Measurements from ENCODE around the gene DNAH7.

Gene DNAH7

DNA sequence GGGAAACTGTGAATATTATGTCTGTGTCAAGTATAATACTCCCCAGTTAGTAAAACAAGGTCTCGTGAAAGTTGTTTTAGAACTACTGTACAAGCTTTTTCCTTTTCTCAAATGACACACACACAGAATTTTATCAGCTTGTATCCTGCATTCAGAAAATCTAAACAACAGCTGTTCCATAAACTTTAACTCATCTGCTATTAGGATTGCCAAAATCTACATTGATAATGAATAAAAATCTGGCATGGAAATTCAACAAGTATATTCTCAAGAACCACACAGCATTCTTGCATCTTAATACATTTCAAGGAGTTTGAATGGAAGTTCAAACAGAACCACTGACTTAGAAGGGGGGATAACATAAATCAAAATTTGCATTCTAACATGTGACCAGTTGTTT is 260.4 kb downstream of the DNAH7 start:
- no peak for DNase-seq (ENCODE audit: low read depth)

DNA sequence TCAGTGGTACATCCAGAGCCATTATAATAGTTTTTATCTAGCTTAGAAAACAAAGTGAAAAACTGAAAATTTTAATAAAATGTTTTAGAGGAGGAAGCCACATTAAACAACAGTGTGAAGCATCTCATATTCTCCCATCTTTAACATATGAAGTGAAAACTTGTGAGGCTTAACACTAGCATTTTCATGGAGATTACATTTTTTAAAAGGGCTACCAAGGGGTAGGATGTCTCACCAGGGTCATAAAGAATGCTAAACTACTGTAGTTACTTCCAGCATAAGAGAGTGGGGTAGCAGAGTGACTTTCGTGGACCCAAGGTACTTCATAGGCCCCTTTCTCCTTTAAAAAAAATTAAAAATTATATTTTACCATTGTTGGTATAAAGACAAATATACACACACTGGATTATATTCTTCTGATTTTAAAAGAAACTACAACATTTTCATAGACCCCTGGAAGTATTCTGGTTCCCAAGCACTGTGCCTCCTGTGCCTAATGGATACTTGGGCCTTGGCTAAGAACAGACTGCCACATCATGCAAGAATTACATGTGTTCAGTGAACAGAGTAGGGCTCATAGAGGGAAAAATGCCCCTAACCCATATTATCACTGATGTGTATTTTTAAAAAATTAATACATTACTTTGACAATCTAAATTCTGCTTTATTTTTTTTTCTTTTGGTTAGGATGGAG is 263.2 kb downstream of the DNAH7 start:
- DNase-seq (ENCODE audit: low read depth): no peak

DNA sequence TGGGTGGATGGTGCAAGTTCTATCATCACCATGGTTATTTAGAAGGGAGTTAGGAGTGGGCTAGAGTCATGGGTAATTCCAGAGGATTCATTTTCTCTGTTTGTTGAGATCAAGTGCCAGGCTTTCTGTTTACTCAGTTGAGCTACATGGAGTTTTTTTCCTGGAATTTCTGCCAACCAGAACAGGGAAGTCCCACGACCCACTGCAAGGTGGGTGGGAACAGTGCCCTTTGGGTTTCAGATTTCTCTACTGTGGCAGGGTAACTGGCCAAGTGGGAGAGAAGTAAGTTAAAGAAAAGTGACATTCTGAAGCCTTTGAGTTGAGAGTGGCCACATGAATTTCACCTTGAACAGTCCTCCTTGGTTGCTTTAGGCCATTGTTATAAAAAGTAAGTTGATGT is 272.8 kb downstream of the DNAH7 start:
- no peak for DNase-seq (ENCODE audit: low read depth)

DNA sequence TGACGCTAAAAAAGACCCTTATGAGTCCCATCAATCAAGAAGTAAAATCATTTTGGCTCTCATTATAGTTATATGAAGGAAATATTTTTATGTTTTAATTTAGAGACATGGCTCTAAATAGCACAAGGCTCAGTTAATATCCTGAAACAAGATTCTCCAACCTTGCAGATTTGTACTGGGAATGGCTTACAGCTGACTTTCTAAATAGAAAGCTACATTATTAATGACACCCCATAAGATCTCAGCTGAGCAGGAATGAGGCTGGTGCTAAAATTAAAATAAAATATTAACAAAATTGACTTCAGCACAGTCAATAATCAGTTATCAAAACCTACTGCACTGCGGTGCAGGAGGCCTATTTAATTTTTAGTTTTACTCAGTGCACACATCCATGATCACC is 274.8 kb downstream of the DNAH7 start:
- DNase-seq (ENCODE audit: low read depth): no peak

DNA sequence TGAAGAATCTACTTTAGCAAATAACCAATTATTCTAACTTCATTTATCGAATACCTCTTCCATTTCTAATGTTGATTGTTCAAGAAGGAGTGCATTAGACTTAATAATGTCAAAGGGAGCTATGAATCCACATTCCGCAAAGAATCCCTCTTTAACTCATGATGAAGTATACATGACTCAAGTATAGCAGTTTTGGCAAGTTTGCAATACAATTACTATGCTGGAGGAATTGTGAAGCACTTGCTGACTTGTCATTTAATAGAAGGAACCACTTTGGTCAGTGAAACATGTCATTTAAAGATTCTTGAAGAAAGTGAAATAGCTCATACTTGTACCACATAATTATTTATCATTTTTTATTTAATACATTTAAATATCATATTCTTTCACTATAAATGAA is 286.5 kb downstream of the DNAH7 start:
- no peak for DNase-seq (ENCODE audit: low read depth)

DNA sequence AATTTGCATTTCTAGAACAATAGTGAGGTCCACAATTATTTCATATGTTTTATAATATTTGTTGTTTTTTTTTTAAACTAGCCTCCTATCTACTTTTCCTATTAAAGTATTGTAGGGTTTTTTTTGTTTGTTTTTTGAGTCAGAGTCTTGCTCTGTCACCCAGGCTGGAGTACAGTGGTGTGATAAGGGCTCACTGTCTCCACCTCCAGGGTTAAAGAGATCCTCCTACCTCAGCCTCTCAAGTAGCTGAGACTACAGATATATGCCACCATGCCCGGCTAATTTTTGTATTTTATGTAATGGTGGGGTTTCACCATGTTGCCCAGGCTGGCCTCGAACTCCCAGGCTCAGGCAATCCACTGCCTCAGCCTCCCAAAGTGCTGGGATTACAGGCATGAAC is 289.1 kb downstream of the DNAH7 start:
- DNase-seq (ENCODE audit: low read depth): no peak

DNA sequence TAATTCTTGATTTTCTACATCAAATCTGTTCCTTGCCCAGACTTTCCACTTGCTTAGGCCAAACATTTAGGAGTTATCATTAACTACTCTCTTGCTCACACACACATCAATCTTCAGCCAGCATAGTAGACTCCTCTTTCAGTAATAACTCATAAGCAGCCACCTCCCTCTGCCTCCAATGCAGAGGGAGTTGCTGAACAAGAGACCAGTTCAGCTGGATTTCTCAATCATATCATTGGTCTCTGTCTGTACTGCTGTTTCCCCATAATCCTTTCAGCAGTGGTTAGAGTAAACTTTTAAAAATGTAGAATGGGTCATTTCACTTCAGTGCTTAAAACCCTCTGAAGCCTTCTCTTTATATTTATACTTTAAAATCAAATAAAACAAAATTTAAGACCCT is 298.7 kb downstream of the DNAH7 start:
- DNase-seq (ENCODE audit: low read depth): no peak

DNA sequence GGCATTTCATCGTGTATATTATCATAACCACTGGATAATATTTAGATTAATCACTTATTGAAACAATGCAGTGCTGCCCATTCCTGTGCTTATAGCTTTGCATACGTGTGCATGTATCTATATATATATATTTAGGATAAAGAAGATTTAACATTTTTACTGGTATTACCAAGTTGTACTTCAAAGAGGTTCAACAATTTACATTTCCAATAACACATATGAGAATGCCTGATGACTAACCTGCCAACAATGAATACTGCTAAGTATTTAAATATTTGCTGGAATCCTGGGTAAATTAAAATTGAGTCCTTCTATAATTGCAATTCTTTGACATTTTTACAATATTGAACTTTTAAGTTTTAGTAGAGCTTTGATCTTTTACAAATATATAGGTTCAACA is 300.2 kb downstream of the DNAH7 start:
- no peak for DNase-seq (ENCODE audit: low read depth)

DNA sequence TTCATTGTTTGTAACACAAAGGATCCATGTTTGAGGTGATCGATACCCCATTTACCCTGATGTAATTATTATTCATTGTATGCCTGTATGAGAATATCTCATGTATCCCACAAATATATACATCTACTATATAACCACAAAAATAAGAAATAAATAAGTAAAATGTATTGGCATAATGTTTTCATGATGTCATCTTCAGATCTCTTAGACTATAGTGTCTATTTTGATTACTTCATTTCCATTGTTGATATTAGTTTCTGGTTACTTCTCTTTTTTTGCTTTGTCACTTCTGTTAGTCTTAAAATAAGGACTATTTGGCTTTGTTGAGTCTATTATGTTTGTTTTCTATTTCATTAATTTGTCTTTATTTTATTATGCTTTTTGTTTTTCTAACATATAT is 301.9 kb downstream of the DNAH7 start:
- DNase-seq (ENCODE audit: low read depth): no peak

DNA sequence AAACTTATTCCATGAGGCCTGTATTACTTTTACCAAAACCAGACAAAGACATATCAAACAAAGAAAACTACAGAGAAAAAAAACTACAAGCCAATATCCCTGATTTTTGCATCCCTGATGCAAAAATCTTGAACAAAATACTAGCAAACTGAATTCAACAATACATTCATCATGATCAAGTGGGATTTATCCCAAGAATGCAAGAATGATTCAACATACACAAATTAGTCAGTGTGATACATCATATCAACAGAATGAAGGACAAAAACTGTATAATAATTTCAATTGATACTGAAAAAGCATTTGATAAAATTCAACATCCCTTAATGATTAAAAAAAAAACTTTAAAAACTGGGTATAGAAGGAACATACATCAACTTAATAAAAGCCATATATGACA is 304.8 kb downstream of the DNAH7 start:
- no peak for DNase-seq (ENCODE audit: low read depth)

DNA sequence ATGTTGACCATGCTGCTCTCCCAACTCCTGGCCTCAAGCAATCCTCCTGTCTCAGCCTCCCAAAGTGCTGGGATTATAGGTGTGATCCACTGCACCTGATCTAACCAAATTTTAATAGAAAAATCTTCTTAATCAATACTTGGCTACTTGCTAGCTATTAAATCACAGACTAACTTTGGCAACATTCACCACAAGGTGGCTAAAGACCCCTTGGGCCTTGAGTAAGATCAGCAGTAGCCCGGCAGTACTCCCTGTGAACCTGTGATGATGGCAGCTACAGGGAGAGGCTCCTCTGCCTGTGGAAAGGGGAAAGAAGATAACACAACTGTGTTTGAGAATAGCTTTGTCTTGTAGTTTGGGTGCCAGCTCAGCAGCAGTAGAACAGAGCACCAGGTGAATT is 308.8 kb downstream of the DNAH7 start:
- no peak for DNase-seq (ENCODE audit: low read depth)

DNA sequence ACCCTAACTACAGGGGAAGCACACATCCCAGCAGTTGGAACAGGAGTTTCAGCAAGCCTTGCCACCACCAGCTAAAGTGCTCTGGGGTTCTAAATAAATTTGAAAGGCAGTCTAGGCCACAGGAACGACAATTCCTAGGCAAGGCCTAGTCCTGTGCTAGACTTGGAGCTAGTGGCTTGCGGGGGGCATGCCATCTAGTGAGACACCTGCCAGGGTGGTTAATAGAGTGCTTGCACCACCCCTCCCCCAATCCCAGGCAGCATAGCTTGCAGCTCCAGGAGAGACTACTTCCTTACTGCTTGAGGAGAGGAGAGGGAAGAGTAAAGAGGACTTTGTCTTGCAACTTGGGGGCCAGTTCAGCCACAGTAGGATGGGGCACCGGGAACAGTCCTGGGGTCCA is 309.8 kb downstream of the DNAH7 start:
- no peak for DNase-seq (ENCODE audit: low read depth)

DNA sequence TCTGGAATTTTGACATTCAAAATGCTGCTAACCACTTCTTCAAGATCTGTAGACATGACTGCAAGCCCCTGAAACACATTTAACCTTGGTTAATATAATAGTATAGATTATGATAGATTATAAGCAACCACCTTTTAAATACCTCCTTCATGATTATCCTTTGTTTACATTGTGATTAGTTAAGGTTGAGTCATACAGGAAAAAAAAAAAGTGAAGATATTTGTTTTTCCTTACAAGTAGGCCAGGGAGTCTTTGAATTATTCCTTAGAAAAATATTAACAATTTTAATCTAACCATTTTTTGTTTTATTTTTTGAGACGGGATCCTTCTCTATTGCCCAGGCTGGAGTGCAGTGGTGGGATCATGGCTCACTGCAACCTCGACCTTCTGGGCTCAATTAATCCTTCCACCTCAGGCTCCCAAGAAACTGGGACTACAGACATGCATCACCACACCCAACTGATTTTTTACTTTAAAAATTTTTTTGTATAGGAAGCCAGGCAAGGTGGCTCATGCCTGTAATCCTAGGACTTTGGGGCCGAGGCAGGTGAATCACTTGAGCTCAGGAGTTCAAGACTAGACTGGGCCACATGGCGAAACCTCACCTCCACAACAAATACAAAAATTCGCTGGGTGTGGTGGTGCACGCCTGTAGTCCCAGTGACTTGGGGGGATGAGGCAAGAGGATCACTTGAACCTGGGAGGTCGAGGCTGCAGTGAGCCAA is 312.3 kb downstream of the DNAH7 start:
- DNase-seq (ENCODE audit: low read depth): no peak

DNA sequence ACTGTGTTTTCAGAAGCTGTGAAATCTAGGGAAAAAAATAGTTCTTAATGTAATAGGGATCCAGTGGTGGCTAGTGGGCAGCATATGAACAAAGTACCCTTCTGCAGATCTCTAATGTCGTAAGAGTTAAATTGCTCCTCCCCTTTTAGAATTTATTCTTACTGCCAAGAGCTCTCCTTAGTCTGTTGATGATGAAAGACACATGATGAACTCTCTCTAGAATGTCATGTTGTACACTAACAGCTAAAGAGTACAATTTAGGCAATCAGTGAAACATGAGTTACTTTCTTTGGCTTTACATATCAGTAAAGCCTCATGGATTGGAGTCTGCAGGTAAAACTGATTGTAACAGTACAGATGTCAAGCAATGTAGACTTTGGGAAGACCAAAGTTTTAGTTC is 327.4 kb downstream of the DNAH7 start:
- no peak for DNase-seq (ENCODE audit: low read depth)

DNA sequence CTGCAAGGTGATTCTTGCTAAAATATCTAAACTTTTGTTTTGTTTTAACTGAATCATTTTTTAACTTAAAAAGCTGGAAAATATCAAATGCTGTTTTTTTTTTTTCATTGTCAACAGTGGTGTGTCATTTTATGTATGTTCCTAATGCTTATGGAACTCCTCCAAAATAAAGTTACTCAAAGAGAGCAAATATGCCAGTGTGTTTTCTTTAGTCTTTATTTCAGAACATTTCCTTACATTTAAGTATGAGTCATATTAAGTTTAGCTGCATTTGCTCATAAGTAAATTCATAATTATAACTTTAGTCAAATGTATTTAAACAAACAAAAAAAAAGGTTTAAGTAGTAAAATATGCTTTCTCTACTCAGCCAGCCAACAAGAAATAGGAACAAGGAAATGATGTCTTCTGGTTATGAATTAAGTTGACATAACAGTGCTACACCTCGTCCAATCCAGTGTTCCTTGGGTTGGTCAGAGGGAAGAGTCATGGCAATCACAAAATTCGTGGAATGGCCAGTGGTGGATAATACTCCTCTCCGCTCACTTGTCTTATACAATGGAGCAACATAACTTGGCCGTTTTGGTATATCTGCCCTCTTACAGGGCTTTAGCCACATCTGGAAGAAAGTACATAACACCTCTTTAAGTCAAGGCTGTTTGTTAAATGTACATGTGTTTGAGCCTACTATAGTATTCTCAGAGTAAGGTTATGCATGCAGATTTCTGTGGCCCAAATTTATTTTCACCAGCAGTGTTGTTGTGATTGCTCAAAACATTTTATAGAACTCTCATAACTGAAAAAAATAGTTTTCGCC is 330.9 kb downstream of the DNAH7 start:
- no peak for DNase-seq (ENCODE audit: low read depth)

DNA sequence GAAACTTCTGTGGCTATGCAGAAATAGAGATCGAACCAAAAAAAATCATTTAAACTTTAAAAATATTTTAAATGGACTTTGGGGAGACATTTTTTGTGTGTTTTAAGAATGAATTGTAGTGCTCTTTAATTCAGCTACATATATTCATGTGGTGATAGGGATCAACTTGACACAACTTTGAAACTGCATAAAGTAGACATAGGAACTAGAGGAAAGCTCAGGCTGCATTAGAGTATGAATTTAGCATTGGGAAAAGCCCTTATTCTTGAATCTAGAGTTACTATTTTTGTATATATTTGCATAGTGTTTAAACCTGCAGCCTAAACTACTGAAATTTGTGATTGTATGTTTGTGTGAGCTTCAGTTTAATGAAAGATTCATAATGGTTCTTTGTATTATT is 333.3 kb downstream of the DNAH7 start:
- DNase-seq (ENCODE audit: low read depth): no peak

DNA sequence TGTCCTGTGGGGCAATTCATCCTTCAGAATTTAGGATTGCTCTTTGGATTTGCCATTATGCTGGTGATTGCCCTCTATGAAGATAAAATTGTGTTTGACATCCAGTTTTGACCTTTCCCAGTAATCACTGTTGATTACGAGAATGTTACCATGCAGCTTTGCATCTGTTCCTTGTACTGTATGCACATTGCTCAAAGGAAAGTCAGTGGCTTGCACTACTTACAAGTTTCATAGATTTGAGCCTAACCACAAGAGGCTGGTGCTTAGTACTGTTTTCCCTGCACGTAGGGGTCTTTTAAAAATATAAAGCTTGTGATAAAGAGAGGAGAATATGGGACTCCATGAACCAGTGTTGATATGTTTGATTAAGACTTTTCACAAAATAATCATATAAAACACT is 333.7 kb downstream of the DNAH7 start:
- DNase-seq (ENCODE audit: low read depth): no peak

DNA sequence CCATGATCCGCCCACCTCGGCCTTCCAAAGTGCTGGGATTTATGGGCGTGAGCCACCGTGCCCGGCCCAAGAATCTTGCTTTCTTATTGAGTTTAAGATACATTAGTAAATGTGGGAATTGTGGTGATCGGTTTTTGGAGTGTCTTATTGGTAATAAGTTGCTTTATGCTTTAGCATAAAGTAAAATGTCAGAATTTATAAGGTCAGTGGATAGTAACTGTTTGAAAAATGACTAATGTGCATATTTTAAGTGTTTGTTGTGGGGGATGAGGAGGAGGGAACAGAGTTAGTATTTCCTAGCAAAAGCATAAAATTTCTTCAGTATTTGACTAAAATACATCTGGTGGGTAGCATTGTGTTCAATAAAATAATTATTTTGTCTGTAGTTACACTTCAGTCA is 334.2 kb downstream of the DNAH7 start:
- DNase-seq (ENCODE audit: low read depth): no peak

DNA sequence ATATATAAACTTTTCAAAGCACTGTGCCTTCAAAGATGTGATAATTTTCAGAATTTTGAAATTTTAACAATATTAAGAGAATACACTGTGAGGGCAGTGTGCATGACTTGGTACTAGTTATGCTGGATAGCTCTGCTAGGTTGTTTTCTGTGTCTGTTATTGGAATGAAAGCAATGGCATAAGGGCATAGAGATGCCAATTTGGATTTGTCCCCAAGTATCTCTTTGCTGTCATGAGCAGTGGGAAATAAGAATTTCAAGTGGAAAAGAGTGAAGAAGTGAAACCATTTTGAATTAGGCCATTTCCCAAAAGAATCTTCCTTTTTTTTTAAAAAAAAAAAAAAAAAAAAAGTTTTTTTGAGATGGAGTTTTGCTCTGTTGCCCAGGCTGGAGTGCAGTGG is 334.8 kb downstream of the DNAH7 start:
- DNase-seq (ENCODE audit: low read depth): no peak

DNA sequence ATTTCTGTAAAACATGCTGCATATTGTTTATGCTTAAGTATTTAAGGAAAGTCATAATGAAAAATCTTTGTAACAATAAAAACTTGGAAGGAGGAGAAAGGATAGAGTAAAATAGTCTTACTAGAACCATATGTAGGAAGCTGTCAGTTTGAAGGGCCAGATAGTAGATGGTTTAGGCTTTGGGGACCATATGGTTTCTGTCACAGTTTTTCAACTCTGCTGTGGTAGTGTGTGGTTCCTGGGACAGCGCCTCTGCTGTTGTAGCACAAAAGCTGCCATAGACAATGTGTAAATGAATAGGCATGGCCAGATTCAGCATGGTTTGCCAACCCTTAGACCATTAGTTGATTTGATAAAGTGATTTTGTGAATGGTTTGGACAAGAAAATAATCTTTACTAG is 336.1 kb downstream of the DNAH7 start:
- no peak for DNase-seq (ENCODE audit: low read depth)

DNA sequence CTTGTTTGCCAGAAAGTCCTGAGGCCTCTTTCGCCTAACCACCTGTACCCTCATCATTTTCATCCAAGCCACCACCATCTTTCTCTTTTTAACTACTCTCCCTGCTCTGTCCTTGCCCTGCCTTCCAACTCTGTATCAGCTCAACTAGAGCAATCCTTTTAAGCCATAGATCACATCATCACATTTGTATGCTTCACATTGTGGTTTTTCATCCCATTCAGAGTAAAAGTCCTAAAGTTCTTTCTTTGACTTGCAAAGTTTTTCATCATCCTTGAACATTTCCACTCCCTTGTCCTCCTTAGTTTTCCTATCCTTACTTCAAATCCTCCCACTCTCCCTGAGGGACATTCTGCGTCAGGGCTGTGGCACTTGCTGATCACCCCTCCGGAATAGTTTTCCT is 337.7 kb downstream of the DNAH7 start:
- DNase-seq (ENCODE audit: low read depth): no peak

DNA sequence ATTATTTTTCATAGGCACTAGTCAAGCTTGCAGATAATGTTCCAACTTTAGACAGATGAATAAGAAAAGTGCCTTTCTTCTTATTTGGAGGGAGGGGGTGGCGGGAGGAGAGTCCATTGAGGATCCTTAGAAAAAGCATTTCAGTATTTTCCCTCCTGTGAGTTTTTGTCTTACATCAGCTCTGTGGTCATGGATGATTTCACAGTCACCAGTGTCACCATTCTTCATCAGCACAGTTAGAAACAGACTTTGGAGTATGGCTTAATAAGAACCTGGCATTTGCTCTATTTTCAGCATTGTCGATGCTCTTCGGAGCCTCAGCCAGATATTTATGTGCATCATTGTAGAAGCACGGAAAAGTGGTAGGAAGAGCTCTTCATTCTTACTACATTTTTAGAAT is 341.5 kb downstream of the DNAH7 start:
- no peak for DNase-seq (ENCODE audit: low read depth)

DNA sequence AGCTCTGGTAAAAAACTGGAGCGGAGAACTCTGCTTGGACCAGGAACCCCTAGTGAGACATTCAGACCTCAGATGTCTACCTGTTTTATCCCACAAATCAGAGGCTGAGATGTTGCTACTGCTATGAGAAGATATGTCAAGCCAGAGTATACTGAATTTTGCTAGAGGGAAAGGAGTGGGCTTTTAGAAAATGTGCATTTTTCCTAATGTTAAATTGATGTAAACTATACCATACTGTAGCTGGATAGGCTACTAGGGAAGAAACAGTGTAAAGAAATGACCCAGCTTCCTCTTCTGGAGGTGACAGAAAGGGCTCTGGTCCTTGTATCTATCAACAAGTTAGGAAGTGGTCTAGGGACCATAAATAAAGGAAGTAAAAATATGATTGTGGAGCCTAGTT is 346.6 kb downstream of the DNAH7 start:
- DNase-seq (ENCODE audit: low read depth): no peak

Measured in GM04503 (cell line).